SU-DHL-6 (cell line): ENCODE results near the gene RBM27.
"Not testable (repeated sequence)": the region's sequence is repeated elsewhere in the genome, so short reads cannot be mapped to it uniquely, and the experiment has no call there.

ENCODE experiments used
- EZH2phosphoT487 ChIP-seq: fragments of 200-600 bp; sonication (generic), shearing (Covaris generic); conservative IDR thresholded peaks from 2 replicates; pipeline ENCODE4 v1.6.1; 2018; ENCODE audit warnings: mild to moderate bottlenecking, antibody characterized with exemption, low read length, moderate library complexity, mixed read lengths
- TF ChIP-seq, protein P1 (sequence below): fragments of 200-600 bp; sonication (generic); IDR thresholded peaks from one replicate; pipeline ENCODE4 v1.5.1; 2017; ENCODE audit warnings: antibody characterized with exemption, mild to moderate bottlenecking, low read length, moderate library complexity; ENCODE audit not compliant: insufficient read depth, poor library complexity, severe bottlenecking

GRCh38 chr5:146173049-146173448, 30.4 kb upstream of the RBM27 start:
- TF ChIP-seq, protein P1, sequence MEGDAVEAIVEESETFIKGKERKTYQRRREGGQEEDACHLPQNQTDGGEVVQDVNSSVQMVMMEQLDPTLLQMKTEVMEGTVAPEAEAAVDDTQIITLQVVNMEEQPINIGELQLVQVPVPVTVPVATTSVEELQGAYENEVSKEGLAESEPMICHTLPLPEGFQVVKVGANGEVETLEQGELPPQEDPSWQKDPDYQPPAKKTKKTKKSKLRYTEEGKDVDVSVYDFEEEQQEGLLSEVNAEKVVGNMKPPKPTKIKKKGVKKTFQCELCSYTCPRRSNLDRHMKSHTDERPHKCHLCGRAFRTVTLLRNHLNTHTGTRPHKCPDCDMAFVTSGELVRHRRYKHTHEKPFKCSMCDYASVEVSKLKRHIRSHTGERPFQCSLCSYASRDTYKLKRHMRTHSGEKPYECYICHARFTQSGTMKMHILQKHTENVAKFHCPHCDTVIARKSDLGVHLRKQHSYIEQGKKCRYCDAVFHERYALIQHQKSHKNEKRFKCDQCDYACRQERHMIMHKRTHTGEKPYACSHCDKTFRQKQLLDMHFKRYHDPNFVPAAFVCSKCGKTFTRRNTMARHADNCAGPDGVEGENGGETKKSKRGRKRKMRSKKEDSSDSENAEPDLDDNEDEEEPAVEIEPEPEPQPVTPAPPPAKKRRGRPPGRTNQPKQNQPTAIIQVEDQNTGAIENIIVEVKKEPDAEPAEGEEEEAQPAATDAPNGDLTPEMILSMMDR, result not testable (repeated sequence)
- TF ChIP-seq EZH2phosphoT487, result not testable (repeated sequence)
